ENCODE measurements around the gene KIF20B. TPM values are rescaled to one million over a fixed set of nuclear protein-coding genes. Genes with fewer than 3 reads are reported as not detected.
"Not testable (repeated sequence)": the region's sequence is repeated elsewhere in the genome, so short reads cannot be mapped to it uniquely, and the experiment has no call there.

KIF20B gene
- total RNA-seq, 1 experiment from 2014 or later: 30.9 TPM

DNA sequence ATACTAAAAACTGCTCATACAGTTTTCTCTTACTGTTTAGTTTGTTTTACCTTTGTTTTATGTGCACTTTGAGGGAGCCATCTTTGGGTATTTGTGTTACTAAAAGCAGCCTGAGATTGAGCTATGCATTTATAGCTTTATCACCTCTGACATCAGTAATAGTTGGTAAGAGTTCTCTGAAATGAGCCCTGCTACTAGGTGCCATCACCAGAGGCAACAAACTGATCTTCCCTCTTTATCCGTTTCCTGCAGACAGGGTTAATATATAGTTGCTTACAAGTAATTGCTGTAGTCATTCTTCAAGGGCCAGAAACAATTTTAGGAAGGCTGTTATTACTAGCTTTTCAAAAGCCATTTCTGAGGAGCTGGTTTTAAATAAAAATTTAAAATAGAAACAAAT is 49.1 kb downstream of the KIF20B start:
- in situ Hi-C loops (cut with HindIII; ENCODE audit: low sequenced_read_pairs): no loop called here

GRCh38 chr10:89755374-89755773 is 54.0 kb downstream of the KIF20B start:
- in situ Hi-C loops (cut with HindIII; ENCODE audit: low sequenced_read_pairs): no loop called here
- no peak for DNase-seq (ENCODE audit: low spot score)

More for the DNA sequence above, 49.1 kb downstream of the KIF20B start:
- DNase-seq (ENCODE audit: low spot score): no peak

- in situ Hi-C loops (cut with HindIII; ENCODE audit: low sequenced_read_pairs): no loop called here
- DNase-seq (ENCODE audit: low spot score): no peak
Measured at GRCh38 chr10:89759531-89759930, 58.1 kb downstream of the KIF20B start.

- DNase-seq (ENCODE audit: low spot score); in situ Hi-C loops (cut with HindIII; ENCODE audit: low sequenced_read_pairs): not testable (repeated sequence)
Measured at GRCh38 chr10:89763671-89764070, 62.3 kb downstream of the KIF20B start.

GRCh38 chr10:89771684-89772083 is 70.3 kb downstream of the KIF20B start:
- no peak for DNase-seq (ENCODE audit: low spot score)
- in situ Hi-C loops (cut with HindIII; ENCODE audit: low sequenced_read_pairs): no loop called here

- in situ Hi-C loops (cut with HindIII; ENCODE audit: low sequenced_read_pairs): no loop called here
- DNase-seq (ENCODE audit: low spot score): no peak
Measured at GRCh38 chr10:89773081-89773480, 71.7 kb downstream of the KIF20B start.

GRCh38 chr10:89776665-89777064 is 75.3 kb downstream of the KIF20B start:
- in situ Hi-C loops (cut with HindIII; ENCODE audit: low sequenced_read_pairs): no loop called here
- no peak for DNase-seq (ENCODE audit: low spot score)

- no peak for DNase-seq (ENCODE audit: low spot score)
- in situ Hi-C loops (cut with HindIII; ENCODE audit: low sequenced_read_pairs): no loop called here
Measured at GRCh38 chr10:89782470-89782869, 81.1 kb downstream of the KIF20B start.

DNA sequence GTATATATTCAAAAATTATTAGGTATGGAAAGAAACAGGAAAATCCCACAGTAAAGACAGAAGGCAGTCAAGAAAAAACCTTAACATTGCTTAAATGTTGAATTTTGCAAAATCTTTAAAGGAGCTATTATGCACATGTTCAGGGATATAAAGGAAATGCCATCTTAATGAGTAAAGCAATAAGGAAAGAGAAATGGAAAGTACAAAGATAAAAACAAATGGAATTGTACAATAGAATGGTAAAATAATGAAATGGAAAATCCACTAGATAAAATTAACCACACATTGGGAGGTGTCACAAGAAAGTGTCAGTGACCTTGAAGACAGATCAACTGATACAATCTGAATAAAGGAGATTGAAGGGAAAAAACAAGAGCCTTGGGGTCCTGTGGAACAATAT is 82.0 kb downstream of the KIF20B start:
- no peak for DNase-seq (ENCODE audit: low spot score)
- in situ Hi-C loops (cut with HindIII; ENCODE audit: low sequenced_read_pairs): no loop called here

GRCh38 chr10:89785095-89785494 is 83.7 kb downstream of the KIF20B start:
- in situ Hi-C loops (cut with HindIII; ENCODE audit: low sequenced_read_pairs): no loop called here

GRCh38 chr10:89789188-89789877 is 87.9 kb downstream of the KIF20B start:
- in situ Hi-C loops (cut with HindIII; ENCODE audit: low sequenced_read_pairs): no loop called here
- no peak for DNase-seq (ENCODE audit: low spot score)

More at GRCh38 chr10:89785095-89785494, 83.7 kb downstream of the KIF20B start:
- no peak for DNase-seq (ENCODE audit: low spot score)

- no peak for DNase-seq (ENCODE audit: low spot score)
- in situ Hi-C loops (cut with HindIII; ENCODE audit: low sequenced_read_pairs): no loop called here
Measured at GRCh38 chr10:89792187-89792586, 90.8 kb downstream of the KIF20B start.

GRCh38 chr10:89793649-89794254 is 92.4 kb downstream of the KIF20B start:
- DNase-seq (ENCODE audit: low spot score): peak; percentile 45
- in situ Hi-C loops (cut with HindIII; ENCODE audit: low sequenced_read_pairs): no loop called here

DNA sequence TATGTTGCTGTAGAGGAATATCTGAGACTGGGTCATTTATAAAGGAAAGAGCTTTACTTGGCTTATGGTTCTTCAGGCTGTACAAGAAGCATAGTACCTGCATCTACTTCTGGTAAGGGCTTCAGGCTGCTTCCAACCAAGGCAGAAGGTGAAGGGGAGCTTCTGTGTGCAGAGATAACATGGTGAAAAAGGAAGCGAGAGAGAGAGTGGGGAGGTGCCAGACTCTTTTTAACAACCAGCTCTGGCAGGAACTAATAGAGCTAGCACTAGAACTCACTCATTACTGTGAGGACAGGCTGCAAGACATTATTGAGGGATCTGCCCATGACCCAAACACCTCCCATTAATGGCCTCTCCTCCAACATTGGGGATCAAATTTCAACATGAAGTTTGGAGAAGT is 94.5 kb downstream of the KIF20B start:
- DNase-seq (ENCODE audit: low spot score): no peak
- in situ Hi-C loops (cut with HindIII; ENCODE audit: low sequenced_read_pairs): no loop called here

DNA sequence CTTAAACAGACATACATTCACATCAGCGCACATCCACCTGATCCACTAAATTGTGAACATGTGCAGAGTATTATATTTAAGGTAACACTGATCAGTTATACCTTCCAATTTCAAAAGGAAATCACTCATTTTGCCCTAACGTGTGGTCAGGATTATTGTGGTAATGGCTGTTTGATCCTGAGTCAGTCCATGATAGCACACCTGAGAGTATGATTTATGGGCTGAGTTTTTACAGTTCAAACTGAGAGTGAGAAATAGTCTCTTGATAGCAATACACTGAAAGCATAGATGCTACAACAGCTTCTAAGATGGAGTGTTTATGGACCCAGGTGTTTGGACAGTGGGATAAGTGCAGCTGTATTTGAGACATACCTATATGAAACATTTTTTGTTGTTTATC is 96.7 kb downstream of the KIF20B start:
- no peak for DNase-seq (ENCODE audit: low spot score)
- in situ Hi-C loops (cut with HindIII; ENCODE audit: low sequenced_read_pairs): no loop called here

DNA sequence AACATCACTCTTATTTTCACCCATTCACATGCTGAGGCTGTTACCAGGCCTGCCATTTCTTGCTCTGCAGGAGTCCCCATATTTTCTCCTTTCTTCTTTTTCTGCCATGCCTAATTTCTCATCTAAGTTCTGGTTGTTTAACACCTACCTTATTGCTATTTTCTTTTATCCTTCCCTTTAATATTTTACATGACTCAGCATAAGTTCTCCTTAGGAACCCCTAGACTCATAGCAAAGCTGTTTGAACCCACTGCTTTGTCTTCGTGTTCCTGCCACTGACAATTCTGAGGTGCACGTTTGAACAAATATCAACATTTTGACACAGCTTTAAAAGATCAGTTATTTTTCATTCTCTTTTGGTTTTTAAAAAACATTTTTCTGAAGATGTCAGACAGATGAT is 98.2 kb downstream of the KIF20B start:
- DNase-seq (ENCODE audit: low spot score): no peak
- in situ Hi-C loops (cut with HindIII; ENCODE audit: low sequenced_read_pairs): no loop called here

GRCh38 chr10:89805599-89806013 is 104.2 kb downstream of the KIF20B start:
- in situ Hi-C loops (cut with HindIII; ENCODE audit: low sequenced_read_pairs): no loop called here
- no peak for DNase-seq (ENCODE audit: low spot score)

DNA sequence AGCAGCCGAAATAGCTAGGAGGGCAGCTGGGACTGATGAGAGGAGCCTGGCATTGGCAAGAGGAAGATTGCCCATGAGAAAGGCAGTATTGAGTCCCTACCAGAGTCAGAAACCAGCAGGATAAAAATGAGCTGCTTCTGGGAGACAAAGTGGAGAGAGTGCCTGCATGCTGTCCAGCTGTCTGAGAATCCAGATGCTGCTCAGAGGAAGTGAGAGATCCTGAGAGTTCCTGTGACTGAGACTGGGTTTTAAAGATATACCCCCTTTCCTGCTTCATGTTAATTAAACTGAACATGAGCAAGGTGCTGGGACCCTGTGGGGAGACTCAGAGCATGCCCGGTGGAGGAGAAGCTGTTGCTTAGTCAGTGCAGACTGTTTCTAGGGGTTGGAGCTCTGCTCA is 107.5 kb downstream of the KIF20B start:
- no peak for DNase-seq (ENCODE audit: low spot score)
- in situ Hi-C loops (cut with HindIII; ENCODE audit: low sequenced_read_pairs): no loop called here

DNA sequence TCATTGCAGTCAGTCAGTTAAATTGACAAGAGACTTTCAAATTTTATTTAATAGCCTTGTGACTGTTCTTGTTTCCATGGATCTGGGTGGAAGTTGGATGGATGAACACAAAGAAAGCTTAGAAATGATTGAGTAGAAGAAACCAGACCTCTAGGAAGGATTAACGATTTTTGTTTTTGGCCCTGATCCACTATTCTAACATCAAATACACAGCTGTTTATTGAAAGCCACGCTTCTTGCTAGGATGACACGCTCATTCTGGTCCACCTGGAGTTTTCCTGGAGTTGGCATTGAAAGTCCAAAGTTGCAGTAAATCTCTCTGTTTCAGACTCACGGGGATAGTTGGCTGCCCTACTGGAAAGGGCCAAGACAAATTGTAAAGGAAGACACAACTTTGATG is 108.4 kb downstream of the KIF20B start:
- in situ Hi-C loops (cut with HindIII; ENCODE audit: low sequenced_read_pairs): no loop called here
- DNase-seq (ENCODE audit: low spot score): no peak

GRCh38 chr10:89810908-89811525 is 109.6 kb downstream of the KIF20B start:
- DNase-seq (ENCODE audit: low spot score): no peak
- in situ Hi-C loops (cut with HindIII; ENCODE audit: low sequenced_read_pairs): no loop called here

DNA sequence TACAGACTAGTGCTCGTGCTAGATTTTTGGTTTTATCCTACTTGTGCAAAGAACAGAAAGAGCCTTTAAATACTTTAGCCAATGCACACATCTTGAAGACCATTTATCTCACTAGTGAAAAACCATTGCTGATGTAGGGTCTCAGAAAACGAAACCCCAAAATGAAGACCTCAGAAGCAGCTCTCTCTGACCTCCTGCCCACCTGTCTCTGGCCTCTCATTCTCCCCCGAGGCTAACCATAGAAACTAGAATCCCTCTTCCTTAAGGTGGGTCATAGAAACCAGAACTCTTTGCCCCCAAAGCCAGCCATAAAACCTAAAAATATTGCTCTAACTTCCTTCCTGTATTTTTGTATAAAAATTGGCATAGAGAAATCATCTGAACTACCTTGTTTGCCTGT is 112.2 kb downstream of the KIF20B start:
- in situ Hi-C loops (cut with HindIII; ENCODE audit: low sequenced_read_pairs): no loop called here
- DNase-seq (ENCODE audit: low spot score): no peak
